Measurements from ENCODE around the gene CARS1. TPM values are rescaled to one million over a fixed set of nuclear protein-coding genes. Genes with fewer than 3 reads are reported as not detected.

Gene CARS1
- total and polyA plus RNA-seq, 10 of the 15 experiments (the other 5 are each of a cell fraction or from before 2014, with no cell fraction given) = 7.8 to 60.6 (median 45.7) TPM

- Histone ChIP-seq H3K4me3 (no peak overlapping the region), H3K27ac (ENCODE audit: control insufficient read depth, insufficient read depth) (no peak overlapping the region), H4K20me1 (ENCODE audit: control insufficient read depth, insufficient read depth) (no peaks in the 10 kb centered on the region), H3K27me3 (replicated peaks in 1 of 2; ENCODE audit: control insufficient read depth in 2 of 2, insufficient read depth in 2 of 2, low read length in 1 of 2) (no peaks in the 10 kb centered on the region), H3K79me2 (ENCODE audit: control insufficient read depth, insufficient read depth, low read length) (no peaks in the 10 kb centered on the region), H3K4me2 (ENCODE audit: control insufficient read depth, insufficient read depth) (no peak overlapping the region), H3K4me1 (ENCODE audit: control insufficient read depth, insufficient read depth, low read length) (no peaks in the 10 kb centered on the region), H3K36me3 (ENCODE audit: control insufficient read depth in 2 of 2, insufficient read depth in 2 of 2, low read length in 1 of 2) (no peaks in the 10 kb centered on the region), H3K9me3 (replicated peaks; ENCODE audit: control insufficient read depth, insufficient read depth, low read length) (no peaks in the 10 kb centered on the region), H2AFZ (ENCODE audit: control insufficient read depth, low read depth, low read length) (no peak overlapping the region), H3K9ac (ENCODE audit: control insufficient read depth, insufficient read depth, low read length) (no peak overlapping the region)
- in situ Hi-C loops (cut with MboI) = loop anchor here (5.0 kb wide), 2 partner anchors 48 to 558 kb away; no protein-coding TSS in a partner anchor
- DNase-seq (ENCODE audit: low read depth, low spot score) (no peak), FAIRE-seq (no peak), ATAC-seq (no peak)
- intact Hi-C loops (cut with micrococcal nuclease; ENCODE audit: unreplicated experiment) = loop anchor here (5.0 to 10.0 kb wide), 4 partner anchors 38 to 558 kb away; no protein-coding TSS in a partner anchor
- ChIA-PET RAD21 (ENCODE audit: unreplicated experiment) (interaction anchor here (0.7 to 3.8 kb wide), 14 partner anchors 20 to 557 kb away, joined by 3 to 58 read pairs (median 8); partner anchors contain the start of genes CARS1 and PHLDA2), CTCF (interaction anchor here (0.7 to 5.8 kb wide), 20 partner anchors 15 to 558 kb away, joined by 3 to 143 read pairs (median 4); no protein-coding TSS in a partner anchor), POLR2A (interaction anchor here (1.2 kb wide), 1 partner anchor 41 kb away, joined by 3 read pairs; no protein-coding TSS in a partner anchor), SMC1A (ENCODE audit: uncharacterized antibody, unreplicated experiment) (interaction anchor here (1.6 to 6.2 kb wide), 5 partner anchors 15 to 101 kb away, joined by 4 to 52 read pairs (median 15); no protein-coding TSS in a partner anchor)
- no TSS peak for BruUV-seq (replicated peaks)
- WGBS (ENCODE audit: insufficient coverage, insufficient replicate concordance, low lambda C conversion rate, missing lambda C conversion rate) = 53% methylated on average over 12 of the region's 13 CpGs
- no peak for TF ChIP-seq CREM (IDR thresholded peaks at IDR 0.05; ENCODE audit: low read depth)
- no peak for TF ChIP-seq EP300 (IDR thresholded peaks at IDR 0.05; ENCODE audit: borderline replicate concordance in 1 of 2, control insufficient read depth in 1 of 2, low read depth in 2 of 2, low read length in 2 of 2)
- TF ChIP-seq GATAD2B (conservative IDR thresholded peaks at IDR 0.05; ENCODE audit: low read depth) = no peak
- TF ChIP-seq SUZ12 (IDR thresholded peaks at IDR 0.05; ENCODE audit: unreplicated experiment) = no peak
- TF ChIP-seq ZNF24 (IDR thresholded peaks at IDR 0.05) = no peak
- TF ChIP-seq MTA2 (IDR thresholded peaks at IDR 0.05; ENCODE audit: low read depth) = no peak
- TF ChIP-seq RUNX3 (IDR thresholded peaks at IDR 0.05; ENCODE audit: low read length) = no peak
- TF ChIP-seq RBBP5 (conservative IDR thresholded peaks at IDR 0.05) = no peak
- no peak for TF ChIP-seq RFX5 (IDR thresholded peaks at IDR 0.05; ENCODE audit: low read depth, low read length)
- no peak for TF ChIP-seq SPI1 (IDR thresholded peaks at IDR 0.05; ENCODE audit: borderline replicate concordance, insufficient read depth, low read depth, low read length)
- no peak for TF ChIP-seq ZBTB11 (CRISPR knock-in tag; IDR thresholded peaks at IDR 0.05)
- TF ChIP-seq PAX5 (IDR thresholded peaks at IDR 0.05; ENCODE audit: borderline replicate concordance, low read depth, low read length) = no peak
- TF ChIP-seq, protein P1, sequence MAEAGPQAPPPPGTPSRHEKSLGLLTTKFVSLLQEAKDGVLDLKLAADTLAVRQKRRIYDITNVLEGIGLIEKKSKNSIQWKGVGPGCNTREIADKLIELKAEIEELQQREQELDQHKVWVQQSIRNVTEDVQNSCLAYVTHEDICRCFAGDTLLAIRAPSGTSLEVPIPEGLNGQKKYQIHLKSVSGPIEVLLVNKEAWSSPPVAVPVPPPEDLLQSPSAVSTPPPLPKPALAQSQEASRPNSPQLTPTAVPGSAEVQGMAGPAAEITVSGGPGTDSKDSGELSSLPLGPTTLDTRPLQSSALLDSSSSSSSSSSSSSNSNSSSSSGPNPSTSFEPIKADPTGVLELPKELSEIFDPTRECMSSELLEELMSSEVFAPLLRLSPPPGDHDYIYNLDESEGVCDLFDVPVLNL (IDR thresholded peaks at IDR 0.05; ENCODE audit: low read depth, low read length) = no peak
- no peak for TF ChIP-seq ZZZ3 (IDR thresholded peaks at IDR 0.05; ENCODE audit: control insufficient read depth, insufficient read length, low read depth)
These were observed 33.1 kb upstream of the CARS1 start for GRCh38 chr11:3090096-3090901.

Measured in GM12878 (cell line).